ENCODE data around the gene CTXN1.

CTXN1 gene

GRCh38 chr19:7881910-7882309 is 44.0 kb downstream of the CTXN1 start:
- H3F3A ChIP-seq (ENCODE audit: low read depth): no peaks in the 10 kb centered on the region
- H3K4me2 ChIP-seq (ENCODE audit: low read depth, low read length, poor library complexity, severe bottlenecking): no peak overlapping the region
- H4K20me1 ChIP-seq (ENCODE audit: insufficient read depth, low read length, poor library complexity, severe bottlenecking): no peaks in the 10 kb centered on the region
- no peaks in the 10 kb centered on the region for H3K27me3 ChIP-seq (ENCODE audit: insufficient read depth, low read length, poor library complexity, severe bottlenecking)
- H3K4me1 ChIP-seq (ENCODE audit: insufficient read depth, low read length, poor library complexity, severe bottlenecking): no peaks in the 10 kb centered on the region
- H2AFZ ChIP-seq (ENCODE audit: low read length): no peak overlapping the region
- H3K9ac ChIP-seq (ENCODE audit: low read depth, low read length, poor library complexity, severe bottlenecking): no peak overlapping the region
- H3K4me3 ChIP-seq (ENCODE audit: low read length, poor library complexity, severe bottlenecking): no peak overlapping the region
- no peaks in the 10 kb centered on the region for H3K79me2 ChIP-seq (ENCODE audit: insufficient read depth, low read length)
- H3K9me3 ChIP-seq (ENCODE audit: insufficient read depth, low read depth, low read length): no peaks in the 10 kb centered on the region
- no peaks in the 10 kb centered on the region for H3K9me2 ChIP-seq (replicated peaks; ENCODE audit: low read depth, low read length)
- no peak for TF ChIP-seq CTCF (conservative IDR thresholded peaks at IDR 0.05; ENCODE audit: low read length)
- no peak for TF ChIP-seq EZH2phosphoT487 (IDR thresholded peaks at IDR 0.05; ENCODE audit: borderline replicate concordance)
- H3K36me3 ChIP-seq (ENCODE audit: insufficient read depth, low read length): no peaks in the 10 kb centered on the region

- no peak overlapping the region for H2AFZ ChIP-seq (ENCODE audit: low read length)
- H3K9me2 ChIP-seq (replicated peaks; ENCODE audit: low read depth, low read length): no peaks in the 10 kb centered on the region
- TF ChIP-seq CTCF (conservative IDR thresholded peaks at IDR 0.05; ENCODE audit: low read length) (no peak), EZH2phosphoT487 (IDR thresholded peaks at IDR 0.05; ENCODE audit: borderline replicate concordance) (no peak)
- no peaks in the 10 kb centered on the region for H3F3A ChIP-seq (ENCODE audit: low read depth)
- no peaks in the 10 kb centered on the region for H4K20me1 ChIP-seq (ENCODE audit: insufficient read depth, low read length, poor library complexity, severe bottlenecking)
- H3K9me3 ChIP-seq (ENCODE audit: insufficient read depth, low read depth, low read length): no peaks in the 10 kb centered on the region
- no peak overlapping the region for H3K4me2 ChIP-seq (ENCODE audit: low read depth, low read length, poor library complexity, severe bottlenecking)
- H3K4me3 ChIP-seq (ENCODE audit: low read length, poor library complexity, severe bottlenecking): no peak overlapping the region
- no peak overlapping the region for H3K9ac ChIP-seq (ENCODE audit: low read depth, low read length, poor library complexity, severe bottlenecking)
- H3K27me3 ChIP-seq (ENCODE audit: insufficient read depth, low read length, poor library complexity, severe bottlenecking): no peaks in the 10 kb centered on the region
- H3K79me2 ChIP-seq (ENCODE audit: insufficient read depth, low read length): no peaks in the 10 kb centered on the region
- H3K4me1 ChIP-seq (ENCODE audit: insufficient read depth, low read length, poor library complexity, severe bottlenecking): peaks cover under 1% of the 10 kb centered on the region
- no peaks in the 10 kb centered on the region for H3K36me3 ChIP-seq (ENCODE audit: insufficient read depth, low read length)
Measured at GRCh38 chr19:7879836-7880235, 46.1 kb downstream of the CTXN1 start.

GRCh38 chr19:7879111-7879807 is 46.7 kb downstream of the CTXN1 start:
- H3K9me2 ChIP-seq (replicated peaks; ENCODE audit: low read depth, low read length): no peaks in the 10 kb centered on the region
- peaks cover 5% of the 10 kb centered on the region for H3K4me1 ChIP-seq (ENCODE audit: insufficient read depth, low read length, poor library complexity, severe bottlenecking)
- H3K79me2 ChIP-seq (ENCODE audit: insufficient read depth, low read length): no peaks in the 10 kb centered on the region
- H3K4me2 ChIP-seq (ENCODE audit: low read depth, low read length, poor library complexity, severe bottlenecking): no peak overlapping the region
- no peak overlapping the region for H3K4me3 ChIP-seq (ENCODE audit: low read length, poor library complexity, severe bottlenecking)
- no peaks in the 10 kb centered on the region for H3K9me3 ChIP-seq (ENCODE audit: insufficient read depth, low read depth, low read length)
- no peak overlapping the region for H3K9ac ChIP-seq (ENCODE audit: low read depth, low read length, poor library complexity, severe bottlenecking)
- H2AFZ ChIP-seq (ENCODE audit: low read length): peak overlapping the region; percentile 41; the same call in 1 of the 2 replicates
- H3K27me3 ChIP-seq (ENCODE audit: insufficient read depth, low read length, poor library complexity, severe bottlenecking): no peaks in the 10 kb centered on the region
- no peaks in the 10 kb centered on the region for H3F3A ChIP-seq (ENCODE audit: low read depth)
- H3K36me3 ChIP-seq (ENCODE audit: insufficient read depth, low read length): no peaks in the 10 kb centered on the region
- no peak for TF ChIP-seq CTCF (conservative IDR thresholded peaks at IDR 0.05; ENCODE audit: low read length)
- no peak for TF ChIP-seq EZH2phosphoT487 (IDR thresholded peaks at IDR 0.05; ENCODE audit: borderline replicate concordance)
- H4K20me1 ChIP-seq (ENCODE audit: insufficient read depth, low read length, poor library complexity, severe bottlenecking): no peaks in the 10 kb centered on the region

All from Loucy (cell line).